Endothelial cell of umbilical vein (primary cell): ENCODE results near the gene ACBD7. TPM values are rescaled to one million over a fixed set of nuclear protein-coding genes. Genes with fewer than 3 reads are reported as not detected.

ENCODE experiments used
- BruUV-seq: library from RNA; stranded (reverse); fragments of 400-500 nt; replicated peaks from 2 replicates; lab custom pipeline; 2021; lab: Mats Ljungman, UMichigan
- CTCF ChIA-PET: fragments of 300-600, 350-600 bp; sonication (Branson Sonifier 250); formaldehyde crosslinking; loops from one replicate; lab custom pipeline; 2021; ENCODE audit warnings: antibody characterized with exemption, inconsistent platforms; lab: Charles Lee
- POLR2A ChIA-PET: fragments of 300-600, 350-600 bp; sonication (Branson Sonifier 250); formaldehyde crosslinking; loops from one replicate; lab custom pipeline; 2021; ENCODE audit warnings: antibody characterized with exemption, inconsistent platforms; lab: Charles Lee
- DNase-seq: peaks from one replicate; pipeline ENCODE4 v3.0.0-alpha.2; 2011; ENCODE audit warnings: low read depth, low spot score
- FAIRE-seq: peaks from 2 replicates; lab custom pipeline; 2011; peaks lifted over from hg19 to GRCh38; lab: Jason Lieb, UNC
- H2AFZ ChIP-seq: 2 replicates; pipeline ENCODE4 v1.6.0; 2012; ENCODE audit warnings: low read depth, low read length, control low read depth, inconsistent platforms
- H3K27ac ChIP-seq: 2 replicates; pipeline ENCODE4 v1.5.1; 2011; ENCODE audit warnings: low read depth, mild to moderate bottlenecking, control low read depth, low read length, moderate library complexity; ENCODE audit not compliant: insufficient read depth
- H3K27me3 ChIP-seq, 2 experiments: 2 replicates each; pipeline versions ENCODE4 v1.6.0 to v1.6.1; 2011; ENCODE audit warnings: low read length in 2 of 2, mixed read lengths in 1 of 2; ENCODE audit not compliant: control insufficient read depth in 2 of 2, insufficient read depth in 2 of 2
- H3K36me3 ChIP-seq, 2 experiments: 2 replicates in 1 of 2; 3 replicates in 1 of 2; pipeline ENCODE4 v1.5.1; 2011; ENCODE audit warnings: low read length in 2 of 2, mild to moderate bottlenecking in 1 of 2, moderate library complexity in 1 of 2; ENCODE audit not compliant: control insufficient read depth in 2 of 2, insufficient read depth in 2 of 2; ENCODE audit errors: extremely low read depth in 1 of 2
- H3K4me1 ChIP-seq: 3 replicates; pipeline ENCODE4 v1.5.1; 2011; ENCODE audit warnings: mild to moderate bottlenecking, low read length; ENCODE audit not compliant: control insufficient read depth, insufficient read depth; ENCODE audit errors: extremely low read depth
- H3K4me2 ChIP-seq: 2 replicates; pipeline ENCODE4 v1.6.1; 2011; ENCODE audit warnings: low read length, control low read depth, mixed read lengths; ENCODE audit not compliant: insufficient read depth
- H3K4me3 ChIP-seq, 3 experiments: fragments of 200-600 bp in 1 of 3; sonication (generic), shearing (Covaris generic) in 1 of 3; replicated peaks in 1 of 3; 2 replicates each; pipeline ENCODE4 v1.5.1; 2011 to 2016; ENCODE audit warnings: control low read depth in 3 of 3, low read length in 3 of 3, mild to moderate bottlenecking in 2 of 3, inconsistent platforms in 1 of 3, low read depth in 1 of 3, moderate library complexity in 1 of 3; ENCODE audit not compliant: insufficient read depth in 1 of 3
- H3K79me2 ChIP-seq: 2 replicates; pipeline ENCODE4 v1.6.0; 2012; ENCODE audit warnings: low read length, inconsistent platforms; ENCODE audit not compliant: control insufficient read depth, insufficient read depth
- H3K9ac ChIP-seq: replicated peaks from 2 replicates; pipeline ENCODE3; 2011; ENCODE audit warnings: low read length, control low read depth; ENCODE audit not compliant: insufficient read depth; ENCODE audit errors: extremely low read depth
- H3K9me1 ChIP-seq: replicated peaks from 3 replicates; pipeline ENCODE4 v1.6.0; 2011; ENCODE audit warnings: mild to moderate bottlenecking, low read length; ENCODE audit not compliant: control insufficient read depth, insufficient read depth; ENCODE audit errors: extremely low read depth
- H3K9me3 ChIP-seq: replicated peaks from 2 replicates; pipeline ENCODE4 v1.5.1; 2012; ENCODE audit warnings: low read length, inconsistent platforms; ENCODE audit not compliant: control insufficient read depth, insufficient read depth
- H4K20me1 ChIP-seq: replicated peaks from 2 replicates; pipeline ENCODE3; 2011; ENCODE audit warnings: mild to moderate bottlenecking, low read length; ENCODE audit not compliant: control insufficient read depth, insufficient read depth; ENCODE audit errors: extremely low read depth
- CTCF ChIP-seq, 2 donors: IDR thresholded peaks; 1 replicate in 1 of 2; 2 replicates in 1 of 2; pipeline ENCODE4 v1.5.1; 2011; ENCODE audit warnings: low read length in 2 of 2, mild to moderate bottlenecking in 2 of 2, moderate library complexity in 2 of 2, control low read depth in 1 of 2, inconsistent platforms in 1 of 2, low read depth in 1 of 2; ENCODE audit not compliant: insufficient read depth in 1 of 2; ENCODE audit errors: extremely low read depth in 1 of 2
- EZH2 ChIP-seq: IDR thresholded peaks from 2 replicates; pipeline ENCODE4 v1.6.1; 2012; ENCODE audit warnings: borderline replicate concordance, low read depth, mild to moderate bottlenecking, moderate library complexity, low read length, inconsistent platforms; ENCODE audit not compliant: severe bottlenecking
- FOS ChIP-seq: IDR thresholded peaks from 2 replicates; pipeline ENCODE4 v1.6.1; 2011; ENCODE audit warnings: mild to moderate bottlenecking, low read length, moderate library complexity, borderline replicate concordance; ENCODE audit not compliant: insufficient read depth
- GATA2 ChIP-seq: IDR thresholded peaks from 2 replicates; pipeline ENCODE4 v1.7.0; 2011; ENCODE audit warnings: low read depth, mild to moderate bottlenecking, moderate library complexity, mixed read lengths, low read length; ENCODE audit not compliant: insufficient read length, insufficient read depth
- JUN ChIP-seq: IDR thresholded peaks from 2 replicates; pipeline ENCODE4 v1.6.1; 2011; ENCODE audit warnings: borderline replicate concordance, low read depth; ENCODE audit not compliant: insufficient read length, insufficient read depth
- MYC ChIP-seq: IDR thresholded peaks from one replicate; pipeline ENCODE4 v1.6.1; 2011; ENCODE audit warnings: mild to moderate bottlenecking, low read depth, low read length
- POLR2A ChIP-seq: IDR thresholded peaks from 2 replicates; pipeline ENCODE4 v1.6.1; 2012; ENCODE audit warnings: low read depth, mild to moderate bottlenecking, control low read depth, low read length
- POLR2AphosphoS5 ChIP-seq: IDR thresholded peaks from 2 replicates; pipeline ENCODE4 v1.6.1; 2012; ENCODE audit warnings: low read depth, mild to moderate bottlenecking, control low read depth, low read length, moderate library complexity; ENCODE audit not compliant: insufficient read depth
- dilution Hi-C: fragments of 300-500 bp; cut with MboI; formaldehyde crosslinking; loops from one replicate; pipeline ENCODE4 v1.15.0; 2019; ENCODE audit warnings: low sequenced_read_pairs; ENCODE audit not compliant: extremely low pct_ligation_motif_present
- intact Hi-C: fragments of 100-400 bp; cut with micrococcal nuclease; formaldehyde crosslinking; loops from one replicate; pipeline ENCODE4 v1.10.0; 2022
- polyA plus RNA-seq, 4 experiments: library from polyadenylated mRNA; depleted of rRNA in 3 of 4; stranded (reverse) in 3 of 4; unstranded in 1 of 4; fragments of >200 nt; gene quantifications; 2 replicates each; pipeline versions ENCODE4 v1.2.1 to v1.2.3, GENCODE V29; 2011 to 2012; ENCODE audit warnings: missing spikeins in 1 of 4
- total RNA-seq: library from RNA; stranded (reverse); gene quantifications from 2 replicates; pipeline ENCODE4 v1.2.3, GENCODE V29; 2021
- TF ChIP-seq, protein P1 (sequence below): IDR thresholded peaks from 2 replicates; pipeline ENCODE4 v1.6.1; 2011; ENCODE audit not compliant: insufficient read depth, insufficient read length

ACBD7 gene
- total and polyA plus RNA-seq, 2 donors (not counting 3 experiments of a cell fraction or from before 2014, with no cell fraction given): 1.2 to 2.8 TPM

DNA sequence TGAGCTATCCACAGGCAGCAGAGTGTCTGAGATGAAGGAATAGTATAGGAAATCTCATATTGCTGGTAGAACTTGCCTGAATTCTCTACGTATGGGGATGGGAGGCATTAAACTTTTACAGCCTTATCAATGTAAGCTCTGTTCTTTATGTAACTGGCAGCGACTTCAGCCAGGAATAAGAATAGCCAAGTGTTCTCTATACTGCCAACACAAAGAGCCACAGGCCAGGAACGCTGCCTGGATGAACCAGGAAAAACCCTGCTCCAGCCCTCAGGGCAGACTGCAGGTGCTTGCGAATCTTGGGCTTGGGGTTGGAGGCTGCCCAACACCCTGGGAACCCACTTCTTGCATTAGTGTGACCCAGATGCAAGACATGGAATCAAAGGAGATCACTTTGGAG lies 50.9 kb downstream of the ACBD7 start:
- ChIA-PET POLR2A (no interaction called here), CTCF (interaction anchor here (0.8 kb wide), 1 partner anchor 18 kb away, joined by 3 read pairs; no protein-coding TSS in a partner anchor)
- no peak overlapping the region for H2AFZ ChIP-seq
- H3K79me2 ChIP-seq: no peaks in the 10 kb centered on the region
- intact Hi-C loops: no loop called here
- no peak overlapping the region for H3K9ac ChIP-seq
- H3K27ac ChIP-seq: no peak overlapping the region
- no peak overlapping the region for H3K4me2 ChIP-seq
- no peak for DNase-seq
- no peaks in the 10 kb centered on the region for H3K27me3 ChIP-seq
- no TSS peak for BruUV-seq
- peaks cover 15% of the 10 kb centered on the region for H3K4me1 ChIP-seq
- dilution Hi-C loops: no loop called here
- H3K9me3 ChIP-seq: no peaks in the 10 kb centered on the region
- H3K36me3 ChIP-seq: no peaks in the 10 kb centered on the region
- FAIRE-seq: no peak
- no peaks in the 10 kb centered on the region for H3K9me1 ChIP-seq
- H3K4me3 ChIP-seq: no peak overlapping the region
- TF ChIP-seq GATA2: no peak
- TF ChIP-seq, protein P1, sequence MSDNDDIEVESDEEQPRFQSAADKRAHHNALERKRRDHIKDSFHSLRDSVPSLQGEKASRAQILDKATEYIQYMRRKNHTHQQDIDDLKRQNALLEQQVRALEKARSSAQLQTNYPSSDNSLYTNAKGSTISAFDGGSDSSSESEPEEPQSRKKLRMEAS: no peak
- TF ChIP-seq MYC: no peak
- TF ChIP-seq POLR2A: no peak
- TF ChIP-seq EZH2: no peak
- no peak for TF ChIP-seq FOS
- TF ChIP-seq POLR2AphosphoS5: no peak
- no peak for TF ChIP-seq JUN
- TF ChIP-seq CTCF (IDR thresholded peaks at IDR 0.05; ENCODE audit: extremely low read depth in 1 of 2, insufficient read depth in 1 of 2, low read depth in 1 of 2, low read length in 2 of 2): no peak
- no peaks in the 10 kb centered on the region for H4K20me1 ChIP-seq
